ENCODE data around the gene HEXIM2. TPM values are rescaled to one million over a fixed set of nuclear protein-coding genes. Genes with fewer than 3 reads are reported as not detected.
"Not testable (repeated sequence)": the region's sequence is repeated elsewhere in the genome, so short reads cannot be mapped to it uniquely, and the experiment has no call there.

HEXIM2 gene
- total and polyA plus RNA-seq, 2 donors = 2.0 to 7.9 TPM

DNA sequence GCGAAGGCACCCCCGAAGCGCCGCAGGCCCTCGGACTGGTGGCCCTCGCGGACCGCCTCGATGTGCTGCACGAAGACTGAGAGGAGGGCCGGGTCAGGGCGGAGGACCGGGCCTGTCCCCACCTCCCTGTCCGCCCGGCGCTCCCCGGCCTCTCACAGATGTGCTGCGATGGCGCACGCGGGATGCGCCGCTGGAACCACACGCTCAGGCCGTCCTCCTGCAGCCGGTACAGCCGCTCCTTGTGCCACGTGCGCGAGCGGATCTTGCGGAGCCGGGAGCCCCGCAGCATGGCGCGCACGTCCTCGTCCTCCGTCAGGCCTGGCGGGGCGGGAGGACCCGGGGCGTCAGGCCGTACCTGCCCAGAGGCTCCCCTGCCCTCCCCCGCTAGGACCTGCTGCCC is 40.6 kb upstream of the HEXIM2 start:
- 69% methylated on average over 45 of the region's 45 CpGs for WGBS
- Histone ChIP-seq H3K4me3 (ENCODE audit: low read depth, low read length) (no peak overlapping the region), H3K4me1 (ENCODE audit: insufficient read depth) (no peaks in the 10 kb centered on the region), H3K36me3 (ENCODE audit: insufficient read depth) (no peaks in the 10 kb centered on the region), H3K27ac (ENCODE audit: low read depth) (no peak overlapping the region)
- no peak for DNase-seq (ENCODE audit: extremely low spot score)

DNA sequence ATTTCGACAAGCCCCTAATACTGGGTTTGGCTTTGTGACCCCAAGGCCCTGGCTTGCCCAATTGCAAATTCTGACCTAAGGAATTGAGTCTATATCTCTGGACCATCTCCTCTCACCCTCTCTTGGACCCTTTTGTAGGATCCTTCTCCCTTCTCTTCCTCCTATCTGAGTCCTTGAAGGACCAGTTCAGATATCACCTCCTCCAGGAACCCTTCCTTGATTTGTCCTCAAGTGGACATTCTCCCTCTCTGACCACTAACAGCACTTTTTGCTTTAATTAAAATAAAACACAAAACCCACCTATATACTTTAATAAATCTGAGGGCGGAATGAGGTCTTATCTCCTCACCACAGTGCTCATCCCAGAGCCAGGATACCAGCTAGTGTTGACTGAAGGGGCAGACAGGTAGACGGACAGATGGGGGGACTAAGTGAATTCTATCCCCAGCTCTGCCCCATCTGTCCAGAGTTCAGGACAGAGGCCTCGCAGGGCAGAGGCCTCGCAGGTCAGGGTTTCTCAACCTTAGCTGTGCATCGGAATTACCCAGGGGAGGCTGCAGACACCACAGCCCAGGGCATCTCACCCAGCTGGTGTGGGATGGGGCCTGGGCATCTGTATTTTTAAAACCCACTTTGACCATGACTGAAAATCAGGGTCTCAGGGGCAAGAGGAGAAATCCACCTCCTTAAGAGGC is 38.5 kb upstream of the HEXIM2 start:
- DNase-seq (ENCODE audit: extremely low spot score) = no peak
- Histone ChIP-seq H3K4me3 (ENCODE audit: low read depth, low read length) (no peak overlapping the region), H3K36me3 (ENCODE audit: insufficient read depth) (no peaks in the 10 kb centered on the region), H3K4me1 (ENCODE audit: insufficient read depth) (no peaks in the 10 kb centered on the region), H3K27ac (ENCODE audit: low read depth) (peak overlapping the region; percentile 77)
- WGBS = 88% methylated on average over 6 of the region's 6 CpGs

DNA sequence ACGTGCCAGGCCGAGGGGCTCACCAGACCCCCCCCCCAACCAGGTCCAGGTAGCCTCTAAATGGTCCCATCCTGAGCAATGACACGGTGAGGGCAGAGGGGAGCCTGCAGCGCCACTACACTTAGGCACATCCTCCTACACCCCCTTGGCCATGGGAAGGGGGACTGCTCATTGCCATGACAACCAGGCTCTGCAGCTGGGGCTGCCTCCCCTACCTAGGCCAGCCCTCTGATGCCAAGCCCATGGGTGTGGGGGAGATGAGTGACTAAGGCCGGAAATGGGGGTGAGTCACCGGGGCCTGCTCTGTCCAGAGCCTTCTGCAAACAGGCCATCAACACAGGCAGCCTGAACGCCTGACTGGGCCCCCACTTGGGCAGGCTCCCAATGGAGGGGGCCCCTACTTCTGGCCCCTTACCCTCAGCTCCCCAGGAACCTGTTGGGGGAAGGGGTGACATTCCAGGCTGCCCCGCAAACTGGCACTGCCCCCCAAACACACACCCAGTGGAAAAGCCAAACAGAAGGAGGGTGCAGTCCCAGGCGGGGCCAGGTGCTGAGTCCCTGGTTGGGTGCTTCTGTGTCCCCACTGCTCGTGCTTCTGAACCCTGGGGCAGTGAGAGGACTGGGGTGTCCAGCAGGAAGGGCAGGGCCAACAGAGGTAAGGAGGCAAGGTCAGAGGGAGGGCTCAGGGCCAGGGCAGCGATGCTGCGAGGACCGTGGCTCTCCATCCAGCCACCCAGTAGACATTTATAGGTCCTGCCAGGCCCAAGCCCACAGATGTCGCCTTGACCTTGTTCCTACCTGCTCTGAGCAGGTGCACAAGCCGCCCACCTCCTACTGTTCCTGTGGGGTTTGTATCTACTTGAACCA is 37.5 kb upstream of the HEXIM2 start:
- WGBS = 62% methylated on average over 15 of the region's 15 CpGs
- DNase-seq (ENCODE audit: extremely low spot score) = no peak
- H3K27ac ChIP-seq (ENCODE audit: low read depth) = peak overlapping the region; percentile 83
- H3K4me1 ChIP-seq (ENCODE audit: insufficient read depth) = no peaks in the 10 kb centered on the region
- no peaks in the 10 kb centered on the region for H3K36me3 ChIP-seq (ENCODE audit: insufficient read depth)
- no peak overlapping the region for H3K4me3 ChIP-seq (ENCODE audit: low read depth, low read length)

DNA sequence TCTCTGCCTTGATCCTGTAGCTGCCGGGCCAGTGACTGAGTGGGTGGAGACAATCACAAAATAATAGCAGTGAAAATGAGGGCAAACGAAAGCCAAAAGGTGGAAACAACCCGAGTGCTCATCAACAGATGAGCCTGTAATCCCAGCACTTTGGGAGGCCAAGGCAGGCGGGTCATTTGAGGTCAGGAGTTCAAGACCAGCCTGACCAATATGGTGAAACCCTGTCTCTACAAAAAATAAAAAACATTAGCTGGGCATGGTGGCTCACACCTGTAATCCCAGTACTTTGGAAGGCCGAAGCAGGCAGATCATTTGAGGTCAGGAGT is 36.9 kb upstream of the HEXIM2 start:
- peak overlapping the region; percentile 83 for H3K27ac ChIP-seq (ENCODE audit: low read depth)
- not testable (repeated sequence) for DNase-seq (ENCODE audit: extremely low spot score); H3K4me1 ChIP-seq (ENCODE audit: insufficient read depth); H3K4me3 ChIP-seq (ENCODE audit: low read depth, low read length); H3K36me3 ChIP-seq (ENCODE audit: insufficient read depth)
- 68% methylated on average over 5 of the region's 5 CpGs for WGBS

DNA sequence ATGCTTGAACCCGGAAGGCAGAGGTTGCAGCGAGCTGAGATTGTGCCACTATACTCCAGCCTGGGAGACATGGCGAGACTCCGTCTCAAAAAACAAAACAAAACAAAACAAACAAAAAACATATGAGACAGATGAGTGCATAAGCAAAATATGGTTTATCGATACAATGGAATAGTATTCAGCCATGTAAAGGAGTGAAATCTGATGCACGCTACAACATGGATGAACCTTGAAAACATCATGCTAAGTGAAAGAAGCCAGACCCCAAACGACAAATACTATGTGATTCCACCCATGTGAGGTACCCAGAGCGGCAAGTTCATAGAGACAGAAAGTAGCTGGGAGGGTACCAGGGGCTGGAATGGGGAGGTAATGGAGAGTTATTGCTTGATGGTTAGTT is 36.2 kb upstream of the HEXIM2 start:
- Histone ChIP-seq H3K36me3 (ENCODE audit: insufficient read depth) (no peaks in the 10 kb centered on the region), H3K4me1 (ENCODE audit: insufficient read depth) (no peaks in the 10 kb centered on the region), H3K27ac (ENCODE audit: low read depth) (no peak overlapping the region), H3K4me3 (ENCODE audit: low read depth, low read length) (no peak overlapping the region)
- 97% methylated on average over 8 of the region's 8 CpGs for WGBS
- no peak for DNase-seq (ENCODE audit: extremely low spot score)

- Histone ChIP-seq H3K27ac (ENCODE audit: low read depth) (peak overlapping the region; percentile 96), H3K4me3 (ENCODE audit: low read depth, low read length) (no peak overlapping the region), H3K36me3 (ENCODE audit: insufficient read depth) (no peaks in the 10 kb centered on the region), H3K4me1 (ENCODE audit: insufficient read depth) (no peaks in the 10 kb centered on the region)
- no peak for DNase-seq (ENCODE audit: extremely low spot score)
- 88% methylated on average over 8 of the region's 8 CpGs for WGBS
Measured at GRCh38 chr17:45127207-45127547, 34.5 kb upstream of the HEXIM2 start.

- DNase-seq (ENCODE audit: extremely low spot score) = no peak
- H3K4me1 ChIP-seq (ENCODE audit: insufficient read depth) = no peaks in the 10 kb centered on the region
- 25% methylated on average over 20 of the region's 20 CpGs for WGBS
Measured at GRCh38 chr17:45127548-45128300, 34.0 kb upstream of the HEXIM2 start.

GRCh38 chr17:45128331-45128730 is 33.3 kb upstream of the HEXIM2 start:
- no peaks in the 10 kb centered on the region for H3K4me1 ChIP-seq (ENCODE audit: insufficient read depth)
- no peak overlapping the region for H3K4me3 ChIP-seq (ENCODE audit: low read depth, low read length)
- no peak for DNase-seq (ENCODE audit: extremely low spot score)
- H3K27ac ChIP-seq (ENCODE audit: low read depth) = peak overlapping the region; percentile 96
- 68% methylated on average over 5 of the region's 5 CpGs for WGBS
- no peaks in the 10 kb centered on the region for H3K36me3 ChIP-seq (ENCODE audit: insufficient read depth)

More at GRCh38 chr17:45127548-45128300, 34.0 kb upstream of the HEXIM2 start:
- peak overlapping the region; percentile 96 for H3K27ac ChIP-seq (ENCODE audit: low read depth)
- H3K4me3 ChIP-seq (ENCODE audit: low read depth, low read length) = no peak overlapping the region
- H3K36me3 ChIP-seq (ENCODE audit: insufficient read depth) = no peaks in the 10 kb centered on the region

DNA sequence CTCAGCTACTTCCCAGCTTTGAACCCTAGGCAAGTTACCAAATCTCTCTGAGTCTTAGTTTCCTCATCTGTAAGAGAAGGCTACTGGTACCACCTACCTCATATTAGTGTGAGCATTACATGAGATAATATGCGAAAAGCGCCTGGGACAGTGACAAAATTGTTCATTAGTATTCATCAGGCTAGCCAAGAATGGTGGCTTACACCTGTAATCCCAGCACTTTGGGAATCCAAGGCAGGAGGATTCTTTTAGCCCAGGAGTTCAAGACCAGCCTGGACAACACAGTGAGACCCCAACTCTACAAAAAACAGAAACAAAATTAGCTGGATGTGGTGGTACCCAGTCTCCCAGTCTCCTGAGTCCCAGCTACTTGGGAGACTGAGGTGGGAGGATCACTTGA is 32.7 kb upstream of the HEXIM2 start:
- no peaks in the 10 kb centered on the region for H3K36me3 ChIP-seq (ENCODE audit: insufficient read depth)
- no peak for DNase-seq (ENCODE audit: extremely low spot score)
- WGBS = 95% methylated on average over 2 of the region's 2 CpGs
- no peak overlapping the region for H3K4me3 ChIP-seq (ENCODE audit: low read depth, low read length)
- peak overlapping the region; percentile 60 for H3K27ac ChIP-seq (ENCODE audit: low read depth)
- H3K4me1 ChIP-seq (ENCODE audit: insufficient read depth) = no peaks in the 10 kb centered on the region

DNA sequence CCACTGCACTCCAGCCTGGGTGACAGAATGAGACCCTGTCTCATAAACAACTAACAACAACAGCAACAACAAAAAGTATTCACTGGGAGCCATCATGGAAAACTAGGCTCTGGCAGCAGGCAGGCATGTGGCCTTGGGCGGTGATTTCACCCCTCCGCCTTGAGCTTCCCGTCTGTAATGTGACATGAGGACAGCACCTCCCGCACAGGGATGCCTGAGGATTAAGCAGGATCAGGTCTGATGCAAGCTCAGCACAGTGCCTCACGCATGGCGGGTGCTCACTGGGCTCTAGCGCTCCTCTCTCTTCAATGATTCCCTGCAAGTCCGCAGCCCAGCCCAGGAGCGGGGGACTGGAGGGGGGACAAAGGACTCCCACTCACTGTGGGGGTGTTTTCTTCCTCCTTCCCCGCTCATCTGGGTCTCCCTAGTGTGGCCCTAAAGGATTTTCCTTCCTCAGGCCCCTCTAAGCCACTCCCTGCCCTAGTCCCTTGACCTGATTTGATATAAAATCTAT is 32.2 kb upstream of the HEXIM2 start:
- Histone ChIP-seq H3K4me1 (ENCODE audit: insufficient read depth) (no peaks in the 10 kb centered on the region), H3K36me3 (ENCODE audit: insufficient read depth) (no peaks in the 10 kb centered on the region), H3K27ac (ENCODE audit: low read depth) (peak overlapping the region; percentile 60), H3K4me3 (ENCODE audit: low read depth, low read length) (no peak overlapping the region)
- WGBS = 52% methylated on average over 10 of the region's 10 CpGs
- DNase-seq (ENCODE audit: extremely low spot score) = no peak

DNA sequence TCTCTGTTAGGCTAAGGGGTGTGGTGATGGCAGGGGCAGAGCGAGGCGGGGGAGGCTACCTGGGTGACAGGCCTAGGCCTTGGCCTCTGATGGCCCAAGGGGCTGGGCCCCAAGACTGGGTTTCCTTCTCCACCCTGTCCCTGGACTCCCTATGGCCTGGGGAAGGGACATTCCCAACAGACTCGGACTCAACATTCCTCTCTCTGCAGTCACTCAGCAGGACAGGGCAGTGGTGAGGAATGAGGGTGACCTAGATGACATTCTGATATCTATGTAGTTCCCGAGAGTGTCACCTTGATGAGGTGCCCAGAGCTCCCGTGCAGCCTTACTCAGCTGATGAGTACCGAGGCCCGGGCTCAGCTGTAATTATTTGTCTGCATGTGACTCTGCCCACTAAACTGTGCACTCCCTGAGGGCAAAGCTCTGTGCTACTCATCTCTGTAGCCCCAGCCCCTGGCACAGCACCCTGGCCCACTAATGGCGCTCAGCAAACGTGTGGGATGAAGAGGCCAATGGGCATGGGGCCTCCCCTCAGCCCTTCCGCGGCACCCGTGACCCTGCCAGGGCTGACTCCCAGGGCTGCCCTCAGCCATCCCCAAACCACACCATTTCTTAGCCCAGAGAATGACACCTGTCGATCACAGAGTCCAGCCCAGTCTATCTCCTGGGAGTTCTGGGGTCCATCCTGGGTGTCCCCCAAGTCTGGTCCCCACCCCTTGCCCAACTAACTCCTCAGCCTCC is 31.6 kb upstream of the HEXIM2 start:
- Histone ChIP-seq H3K4me1 (ENCODE audit: insufficient read depth) (no peaks in the 10 kb centered on the region), H3K27ac (ENCODE audit: low read depth) (peak overlapping the region; percentile 77), H3K4me3 (ENCODE audit: low read depth, low read length) (no peak overlapping the region), H3K36me3 (ENCODE audit: insufficient read depth) (no peaks in the 10 kb centered on the region)
- DNase-seq (ENCODE audit: extremely low spot score) = no peak
- 78% methylated on average over 13 of the region's 13 CpGs for WGBS

GRCh38 chr17:45130681-45131615 is 30.7 kb upstream of the HEXIM2 start:
- H3K27ac ChIP-seq (ENCODE audit: low read depth) = peak overlapping the region; percentile 77
- 77% methylated on average over 17 of the region's 17 CpGs for WGBS
- peak overlapping the region; percentile 90 for H3K4me3 ChIP-seq (ENCODE audit: low read depth, low read length)
- H3K4me1 ChIP-seq (ENCODE audit: insufficient read depth) = no peaks in the 10 kb centered on the region
- DNase-seq (ENCODE audit: extremely low spot score) = no peak
- no peaks in the 10 kb centered on the region for H3K36me3 ChIP-seq (ENCODE audit: insufficient read depth)

All from urinary bladder (tissue), 4 donors.